GM12874 (cell line): ENCODE measurements around the gene HUWE1.

Experiments
- CTCF ChIP-seq: IDR thresholded peaks from 2 replicates; pipeline ENCODE4 v1.5.1; 2011; ENCODE audit warnings: low read depth, mild to moderate bottlenecking, control low read depth, low read length, moderate library complexity; ENCODE audit not compliant: insufficient read depth

The HUWE1 gene

GRCh38 chrX:53599781-53600396, 86.6 kb downstream of the HUWE1 start:
- TF ChIP-seq CTCF, result no peak

- TF ChIP-seq CTCF, result no peak
Observed at GRCh38 chrX:53598169-53598568, 88.3 kb downstream of the HUWE1 start.

GRCh38 chrX:53595266-53595810, 91.2 kb downstream of the HUWE1 start:
- no peak for TF ChIP-seq CTCF

- TF ChIP-seq CTCF, result no peak
Observed at GRCh38 chrX:53594354-53594753, 92.2 kb downstream of the HUWE1 start.

- no peak for TF ChIP-seq CTCF
Observed at GRCh38 chrX:53587795-53588420, 98.6 kb downstream of the HUWE1 start.

GRCh38 chrX:53584891-53585290, 101.6 kb downstream of the HUWE1 start:
- no peak for TF ChIP-seq CTCF

GRCh38 chrX:53583571-53583970, 102.9 kb downstream of the HUWE1 start:
- no peak for TF ChIP-seq CTCF
